IMR-90 (cell line): Measurements from ENCODE around the gene ST8SIA6. TPM values are rescaled to one million over a fixed set of nuclear protein-coding genes. Genes with fewer than 3 reads are reported as not detected.

ENCODE experiments used
- ATAC-seq: fragments of 200-7000 bp; cut with Tn5 transposase; 2 replicates; pipeline ENCODE4 v1.9.1; 2020; ENCODE audit warnings: low read depth, mild to moderate bottlenecking, moderate library complexity
- BruUV-seq: library from RNA; stranded (reverse); fragments of 400-500 nt; replicated peaks from 2 replicates; lab custom pipeline; 2021; lab: Mats Ljungman, UMichigan
- CTCF ChIA-PET: fragments of 300-600 bp; formaldehyde crosslinking; extraction: SDS; loops from one replicate; lab custom pipeline; 2021; ENCODE audit warnings: antibody characterized with exemption; lab: Yijun Ruan, JAX
- POLR2A ChIA-PET: fragments of 300-600 bp; sonication (Branson Sonifier 250); formaldehyde crosslinking; loops from one replicate; lab custom pipeline; 2022; ENCODE audit warnings: antibody characterized with exemption; ENCODE audit not compliant: unreplicated experiment; lab: Charles Lee
- DNase-seq: peaks from one replicate; pipeline ENCODE4 v3.0.0; 2013
- H2AFZ ChIP-seq: replicated peaks from 2 replicates; pipeline ENCODE3; 2013; ENCODE audit warnings: low read length, mild to moderate bottlenecking; ENCODE audit not compliant: poor library complexity
- H2AK5ac ChIP-seq: 2 replicates; pipeline ENCODE4 v1.6.1; 2013; ENCODE audit warnings: low read depth, low read length, inconsistent platforms
- H2AK9ac ChIP-seq: replicated peaks from 2 replicates; pipeline ENCODE3; 2013; ENCODE audit warnings: mild to moderate bottlenecking, low read depth, low read length, moderate library complexity; ENCODE audit not compliant: poor library complexity
- H2BK120ac ChIP-seq: 2 replicates; pipeline ENCODE4 v1.6.1; 2013; ENCODE audit warnings: low read depth, low read length, inconsistent platforms
- H2BK15ac ChIP-seq: 3 replicates; pipeline ENCODE4 v1.6.1; 2013; ENCODE audit warnings: low read depth, low read length, inconsistent platforms
- H2BK20ac ChIP-seq: 2 replicates; pipeline ENCODE4 v1.6.1; 2013; ENCODE audit warnings: low read depth, mild to moderate bottlenecking, inconsistent platforms, low read length, moderate library complexity
- H2BK5ac ChIP-seq: 2 replicates; pipeline ENCODE4 v1.6.1; 2013; ENCODE audit warnings: mild to moderate bottlenecking, low read depth, low read length, inconsistent platforms; ENCODE audit not compliant: poor library complexity, severe bottlenecking
- H3K14ac ChIP-seq: replicated peaks from 2 replicates; pipeline ENCODE4 v1.6.1; 2013; ENCODE audit warnings: low read depth, low read length, inconsistent platforms
- H3K18ac ChIP-seq: 2 replicates; pipeline ENCODE4 v1.6.1; 2013; ENCODE audit warnings: low read depth, low read length, control low read depth
- H3K23ac ChIP-seq: 2 replicates; pipeline ENCODE4 v1.6.1; 2013; ENCODE audit warnings: low read depth, low read length, inconsistent platforms
- H3K27ac ChIP-seq: 2 replicates; pipeline ENCODE4 v1.5.1; 2013; ENCODE audit warnings: mild to moderate bottlenecking, control low read depth, low read length; ENCODE audit not compliant: insufficient read depth
- H3K27me3 ChIP-seq: 2 replicates; pipeline ENCODE4 v1.6.1; 2013; ENCODE audit warnings: low read length; ENCODE audit not compliant: control insufficient read depth, insufficient read depth
- H3K36me3 ChIP-seq: 2 replicates; pipeline ENCODE4 v1.6.1; 2013; ENCODE audit warnings: low read length, mixed read lengths; ENCODE audit not compliant: control insufficient read depth, insufficient read depth
- H3K4ac ChIP-seq: 2 replicates; pipeline ENCODE4 v1.6.1; 2013; ENCODE audit warnings: low read depth, low read length, inconsistent platforms
- H3K4me1 ChIP-seq: 2 replicates; pipeline ENCODE4 v1.6.1; 2013; ENCODE audit warnings: low read length, mixed read lengths; ENCODE audit not compliant: control insufficient read depth, insufficient read depth
- H3K4me2 ChIP-seq: 2 replicates; pipeline ENCODE4 v1.6.1; 2013; ENCODE audit warnings: low read depth, mild to moderate bottlenecking, control low read depth, low read length, moderate library complexity
- H3K4me3 ChIP-seq: 2 replicates; pipeline ENCODE4 v1.5.1; 2013; ENCODE audit warnings: low read depth, mild to moderate bottlenecking, control low read depth, low read length, moderate library complexity; ENCODE audit not compliant: insufficient read depth
- H3K56ac ChIP-seq: 2 replicates; pipeline ENCODE4 v1.6.1; 2013; ENCODE audit warnings: low read length, inconsistent platforms; ENCODE audit not compliant: insufficient read depth; ENCODE audit errors: extremely low read depth
- H3K79me1 ChIP-seq, 2 experiments: 2 replicates each; pipeline ENCODE4 v1.6.1; 2013; ENCODE audit warnings: low read length in 2 of 2, inconsistent platforms in 1 of 2, low read depth in 1 of 2
- H3K9ac ChIP-seq: 2 replicates; pipeline ENCODE4 v1.6.1; 2013; ENCODE audit warnings: low read depth, low read length, control low read depth
- H3K9me1 ChIP-seq: 2 replicates; pipeline ENCODE4 v1.6.1; 2013; ENCODE audit warnings: low read length, inconsistent platforms; ENCODE audit not compliant: insufficient read depth
- H3K9me3 ChIP-seq: 2 replicates; pipeline ENCODE4 v1.6.1; 2013; ENCODE audit warnings: low read length; ENCODE audit not compliant: control insufficient read depth, insufficient read depth
- H4K20me1 ChIP-seq: 2 replicates; pipeline ENCODE4 v1.6.1; 2013; ENCODE audit warnings: low read length, inconsistent platforms; ENCODE audit not compliant: insufficient read depth
- H4K5ac ChIP-seq: 2 replicates; pipeline ENCODE4 v1.6.1; 2013; ENCODE audit warnings: mild to moderate bottlenecking, low read depth, low read length, control low read depth
- H4K8ac ChIP-seq, 2 experiments: 2 replicates each; pipeline ENCODE4 v1.6.1; 2013; ENCODE audit warnings: low read depth in 2 of 2, low read length in 2 of 2, control low read depth in 1 of 2, inconsistent platforms in 1 of 2
- H4K91ac ChIP-seq: 2 replicates; pipeline ENCODE4 v1.6.1; 2013; ENCODE audit warnings: low read depth, low read length, inconsistent platforms; ENCODE audit not compliant: insufficient read depth
- BHLHE40 ChIP-seq: fragments of 150-350 bp; IDR thresholded peaks from 2 replicates; pipeline ENCODE4 v1.6.1; 2016; ENCODE audit warnings: mild to moderate bottlenecking, low read depth, low read length
- FOS ChIP-seq: fragments of 150-350 bp; IDR thresholded peaks from 2 replicates; pipeline ENCODE4 v1.6.1; 2016; ENCODE audit warnings: low read depth, low read length
- MAZ ChIP-seq: IDR thresholded peaks from 2 replicates; pipeline ENCODE4 v1.6.1; 2012; ENCODE audit warnings: low read depth, mild to moderate bottlenecking, low read length, improper control_type of control experiment, moderate library complexity, borderline replicate concordance
- POLR2A ChIP-seq: IDR thresholded peaks from 2 replicates; pipeline ENCODE4 v1.6.1; 2012; ENCODE audit warnings: mild to moderate bottlenecking, low read depth, low read length
- RCOR1 ChIP-seq: IDR thresholded peaks from 2 replicates; pipeline ENCODE4 v1.6.1; 2012; ENCODE audit warnings: mild to moderate bottlenecking, low read length, improper control_type of control experiment; ENCODE audit not compliant: insufficient replicate concordance
- WGBS, 2 experiments: methylation state at CpG; one replicate each; pipeline versions ENCODE4 v1.1.5 to v1.1.7; 2013; ENCODE audit warnings: missing lambda C conversion rate in 2 of 2; ENCODE audit not compliant: insufficient read length in 1 of 2; ENCODE audit errors: extremely low coverage in 2 of 2; 5-methylcytosine and 5-hydroxymethylcytosine counted together
- dilution Hi-C: fragments of 300-500 bp; cut with HindIII; formaldehyde crosslinking; loops from one replicate; pipeline ENCODE4 v1.14.3; 2018; ENCODE audit warnings: low sequenced_read_pairs; ENCODE audit not compliant: unreplicated experiment
- in situ Hi-C: fragments of 300-500 bp; cut with MboI; formaldehyde crosslinking; loops from 3 replicates; pipeline ENCODE4 v1.14.3; 2019; ENCODE audit warnings: low sequenced_read_pairs, inconsistent platforms, mixed read lengths
- intact Hi-C: fragments of 100-400 bp; cut with micrococcal nuclease; formaldehyde crosslinking; loops from 2 replicates; pipeline ENCODE4 v1.10.0; 2022
- polyA plus RNA-seq, 3 experiments: library from polyadenylated mRNA; depleted of rRNA; stranded (reverse); fragments of >200 nt; gene quantifications; 2 replicates each; pipeline ENCODE4 v1.2.3, GENCODE V29; 2012; ENCODE audit warnings: low replicate concordance in 1 of 3
- total RNA-seq: library from RNA; depleted of rRNA; stranded (reverse); fragments of >200 nt; gene quantifications from 2 replicates; pipeline ENCODE4 v1.2.3, GENCODE V29; 2012
- TF ChIP-seq, protein P1 (sequence below): fragments of 150-350 bp; IDR thresholded peaks from 2 replicates; pipeline ENCODE4 v1.6.1; 2016; ENCODE audit warnings: low read depth, mild to moderate bottlenecking, low read length, moderate library complexity, borderline replicate concordance

The ST8SIA6 gene
- total and polyA plus RNA-seq, 2 of the 4 experiments (the other 2 are of a cell fraction) = 0.10 to 0.18 TPM

DNA sequence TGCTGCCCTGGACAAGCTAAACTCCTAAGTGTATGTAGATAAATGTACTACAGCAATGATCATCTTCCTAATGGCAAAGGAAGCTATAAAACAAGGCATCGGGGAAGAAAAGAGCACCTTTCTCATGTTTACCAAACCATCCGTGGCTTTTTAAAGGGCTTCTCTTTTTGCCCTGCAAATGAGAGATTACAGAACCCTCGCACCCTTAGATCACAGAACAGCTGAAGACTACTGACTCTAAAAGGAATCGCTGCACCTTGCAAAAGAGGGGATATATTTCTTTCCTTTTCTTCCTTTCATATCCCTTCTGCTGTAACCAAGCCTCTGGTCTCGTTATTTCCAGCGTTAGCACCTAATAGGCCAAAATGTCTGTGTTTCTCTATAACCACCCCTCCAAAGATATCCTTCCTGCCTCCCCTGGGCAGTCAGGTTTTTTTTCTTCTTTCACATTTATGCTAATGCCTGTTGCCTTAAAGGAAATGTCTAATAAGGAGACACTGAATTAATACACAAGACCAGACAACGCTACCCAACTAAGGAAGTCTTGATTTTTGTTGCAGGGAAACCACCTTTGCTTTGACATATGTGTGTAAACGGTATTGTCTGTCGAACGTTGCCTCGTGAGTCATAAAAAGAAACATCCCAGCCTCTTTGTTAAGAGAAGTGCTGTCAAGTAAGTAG is 10.5 kb downstream of the ST8SIA6 start:
- Histone ChIP-seq H2BK20ac (no peak overlapping the region), H3K23ac (no peak overlapping the region), H2AK9ac (no peak overlapping the region), H3K56ac (no peak overlapping the region), H2BK120ac (no peak overlapping the region), H3K4me2 (no peak overlapping the region), H3K79me1 (no peaks in the 10 kb centered on the region), H2AFZ (no peak overlapping the region), H3K14ac (no peak overlapping the region), H3K9ac (no peak overlapping the region), H3K9me3 (peaks cover 7% of the 10 kb centered on the region), H3K9me1 (no peaks in the 10 kb centered on the region), H4K8ac (no peak overlapping the region), H3K4ac (no peak overlapping the region), H4K91ac (no peak overlapping the region), H4K5ac (no peak overlapping the region), H3K36me3 (no peaks in the 10 kb centered on the region), H2BK5ac (no peak overlapping the region), H2AK5ac (no peak overlapping the region), H3K27ac (no peak overlapping the region), H4K20me1 (no peaks in the 10 kb centered on the region), H2BK15ac (no peak overlapping the region), H3K4me3 (no peak overlapping the region), H3K27me3 (peaks cover 9% of the 10 kb centered on the region), H3K4me1 (no peaks in the 10 kb centered on the region), H3K18ac (no peak overlapping the region)
- in situ Hi-C loops (no loop called here), dilution Hi-C loops (no loop called here), intact Hi-C loops (no loop called here)
- no peak for ATAC-seq
- ChIA-PET CTCF (no interaction called here), POLR2A (no interaction called here)
- no TSS peak for BruUV-seq
- DNase-seq = peak; percentile 11
- TF ChIP-seq POLR2A (no peak), FOS (no peak), MAZ (no peak), BHLHE40 (no peak), RCOR1 (no peak)
- TF ChIP-seq, protein P1, sequence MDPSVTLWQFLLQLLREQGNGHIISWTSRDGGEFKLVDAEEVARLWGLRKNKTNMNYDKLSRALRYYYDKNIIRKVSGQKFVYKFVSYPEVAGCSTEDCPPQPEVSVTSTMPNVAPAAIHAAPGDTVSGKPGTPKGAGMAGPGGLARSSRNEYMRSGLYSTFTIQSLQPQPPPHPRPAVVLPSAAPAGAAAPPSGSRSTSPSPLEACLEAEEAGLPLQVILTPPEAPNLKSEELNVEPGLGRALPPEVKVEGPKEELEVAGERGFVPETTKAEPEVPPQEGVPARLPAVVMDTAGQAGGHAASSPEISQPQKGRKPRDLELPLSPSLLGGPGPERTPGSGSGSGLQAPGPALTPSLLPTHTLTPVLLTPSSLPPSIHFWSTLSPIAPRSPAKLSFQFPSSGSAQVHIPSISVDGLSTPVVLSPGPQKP = no peak
- WGBS, 2 experiments = no CpG with 5 or more reads among the region's 11 CpGs
